GM23248 (cell line): ENCODE measurements around the gene GLIPR1.

Experiments used
- EZH2 ChIP-seq: fragments of 200-600 bp; sonication (generic); IDR thresholded peaks from 2 replicates; pipeline ENCODE4 v1.6.1; 2018; ENCODE audit warnings: antibody characterized with exemption, mild to moderate bottlenecking; ENCODE audit not compliant: insufficient read depth, poor library complexity, severe bottlenecking
- EZH2phosphoT487 ChIP-seq: fragments of 200-600 bp; sonication (generic); IDR thresholded peaks from 2 replicates; pipeline ENCODE4 v1.6.1; 2018; ENCODE audit warnings: antibody characterized with exemption, moderate library complexity, mild to moderate bottlenecking, low read depth; ENCODE audit not compliant: insufficient read depth

DNA sequence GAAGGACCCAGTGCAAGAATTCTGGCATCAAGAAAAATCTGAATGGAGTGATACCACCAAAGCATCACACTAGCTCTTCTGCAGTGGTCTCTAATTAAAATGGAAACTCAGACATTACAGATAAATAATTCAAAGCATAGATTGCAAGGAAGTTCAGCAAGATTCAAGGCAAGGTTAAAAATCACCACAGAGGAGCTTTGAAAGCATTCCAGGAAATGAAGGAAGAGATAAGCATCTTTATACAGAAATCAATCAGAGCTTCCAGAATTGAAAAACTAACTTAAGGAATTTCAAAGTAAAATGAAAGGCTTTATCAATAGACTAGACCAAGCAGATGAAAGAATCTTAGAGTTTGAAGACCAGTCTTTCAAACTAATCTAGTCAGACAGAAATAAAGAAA lies 20.4 kb upstream of the GLIPR1 start:
- TF ChIP-seq EZH2 (no peak), EZH2phosphoT487 (no peak)
